ENCODE results near the gene ARSG.
"Not testable (repeated sequence)": the region's sequence is repeated elsewhere in the genome, so short reads cannot be mapped to it uniquely, and the experiment has no call there.

GRCh38 chr17:68376178-68376577, 84.9 kb downstream of the ARSG start:
- TF ChIP-seq CTCF, POLR2A (IDR thresholded peaks at IDR 0.05): not testable (repeated sequence)
